Non-pigmented ciliary epithelial cell (primary cell): ENCODE data around the gene FKRP.

Source experiments
- DNase-seq: peaks from one replicate; pipeline ENCODE4 v3.0.0-alpha.2; 2010; ENCODE audit warnings: low read depth

The FKRP gene

DNA sequence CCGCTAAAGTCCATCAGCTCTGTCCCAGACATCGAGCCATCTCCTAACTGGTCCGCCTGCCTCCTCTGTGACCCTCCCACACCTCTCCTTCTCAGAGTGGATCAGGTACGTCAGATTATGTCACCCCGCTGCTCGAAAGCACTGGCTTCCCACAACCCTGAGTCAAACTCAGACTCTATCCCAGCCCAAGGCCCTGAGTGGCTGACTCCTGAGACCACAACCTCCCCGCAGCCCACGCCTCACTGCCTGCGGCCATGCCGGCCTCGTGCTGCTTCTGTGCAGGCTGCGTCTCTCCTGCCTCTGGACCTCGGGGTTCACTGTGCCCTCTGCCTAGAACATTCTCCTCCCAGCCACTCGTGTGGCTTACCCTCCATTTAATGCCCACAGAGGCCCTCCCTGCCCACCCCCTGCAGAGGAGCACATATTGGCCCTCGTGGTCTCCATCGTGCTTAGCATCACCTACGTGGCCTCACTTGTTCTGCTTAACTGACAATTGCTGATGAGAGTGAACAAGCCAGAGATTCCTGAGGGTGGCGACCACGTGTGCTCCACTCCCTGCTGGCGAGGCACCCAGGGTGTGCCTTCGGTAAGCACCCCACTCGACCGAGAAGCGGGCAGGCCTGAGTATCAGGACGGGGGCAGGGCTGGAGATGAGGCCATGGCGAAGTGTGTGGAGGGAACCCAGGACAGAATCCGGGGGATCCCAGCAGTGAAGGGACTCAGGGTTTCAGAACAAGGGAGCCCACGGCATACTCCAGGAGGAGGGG is 13.5 kb upstream of the FKRP start:
- no peak for DNase-seq

GRCh38 chr19:46732966-46733689 is 12.7 kb upstream of the FKRP start:
- DNase-seq = no peak

- no peak for DNase-seq
Measured at GRCh38 chr19:46733690-46734292, 12.1 kb upstream of the FKRP start.

DNA sequence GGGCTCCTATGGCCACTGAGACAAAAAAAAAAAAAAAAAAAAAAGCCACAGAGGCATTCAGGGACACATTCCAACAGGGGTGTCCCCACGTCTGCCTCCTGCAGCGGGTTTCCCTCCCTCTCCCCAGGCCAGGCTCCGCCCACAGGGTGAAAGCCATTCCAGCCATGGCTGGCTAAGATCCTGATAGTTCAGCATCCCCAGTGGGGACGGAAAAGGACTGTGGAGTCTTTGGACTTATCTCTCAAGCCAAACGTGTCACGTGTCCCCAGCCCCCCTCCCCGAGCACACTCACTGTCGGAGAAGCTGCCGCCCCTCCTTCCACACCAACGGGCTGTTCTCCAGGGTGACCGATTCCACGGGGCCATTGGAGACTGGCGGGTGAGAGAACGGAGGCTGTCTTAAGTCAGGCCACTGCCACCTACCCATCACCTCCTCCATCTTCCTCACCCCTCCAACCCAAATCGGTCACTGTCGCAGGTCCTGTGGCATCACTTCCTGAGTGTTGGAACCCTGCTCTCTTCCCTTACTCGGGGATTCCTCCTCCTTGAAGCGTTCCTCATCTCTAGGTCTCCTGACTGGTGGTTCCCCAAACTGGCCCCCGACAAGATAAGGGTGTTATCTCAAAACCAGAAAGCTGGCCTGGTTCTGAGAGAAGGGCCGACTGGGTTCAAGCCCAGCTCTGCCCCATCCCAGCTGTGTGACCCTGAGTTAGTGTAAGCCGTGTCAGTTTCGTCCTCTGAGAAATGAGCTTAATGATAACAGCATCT is 9.1 kb upstream of the FKRP start:
- DNase-seq = no peak

DNA sequence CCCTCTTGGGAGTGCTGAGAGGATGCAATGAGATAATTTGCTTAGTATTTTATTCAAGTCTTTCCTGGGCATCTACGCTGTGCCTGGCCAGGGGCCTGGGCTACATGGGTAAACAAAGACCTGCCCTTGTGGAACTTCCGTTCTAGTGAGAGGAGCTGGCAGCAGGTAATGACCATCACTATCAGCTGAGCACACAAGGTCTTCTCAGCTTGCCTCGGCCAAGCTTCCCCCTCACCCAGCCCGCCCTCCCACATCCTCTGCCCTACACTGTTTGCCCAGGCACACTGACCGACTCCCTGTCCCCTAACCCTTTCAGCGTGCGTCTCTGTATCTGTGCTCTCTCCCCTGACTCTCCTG is 8.6 kb upstream of the FKRP start:
- DNase-seq = no peak

- DNase-seq = no peak
Measured at GRCh38 chr19:46737761-46738171, 8.1 kb upstream of the FKRP start.

- DNase-seq = no peak
Measured at GRCh38 chr19:46739290-46739771, 6.5 kb upstream of the FKRP start.

- no peak for DNase-seq
Measured at GRCh38 chr19:46741447-46741846, 4.4 kb upstream of the FKRP start.

DNA sequence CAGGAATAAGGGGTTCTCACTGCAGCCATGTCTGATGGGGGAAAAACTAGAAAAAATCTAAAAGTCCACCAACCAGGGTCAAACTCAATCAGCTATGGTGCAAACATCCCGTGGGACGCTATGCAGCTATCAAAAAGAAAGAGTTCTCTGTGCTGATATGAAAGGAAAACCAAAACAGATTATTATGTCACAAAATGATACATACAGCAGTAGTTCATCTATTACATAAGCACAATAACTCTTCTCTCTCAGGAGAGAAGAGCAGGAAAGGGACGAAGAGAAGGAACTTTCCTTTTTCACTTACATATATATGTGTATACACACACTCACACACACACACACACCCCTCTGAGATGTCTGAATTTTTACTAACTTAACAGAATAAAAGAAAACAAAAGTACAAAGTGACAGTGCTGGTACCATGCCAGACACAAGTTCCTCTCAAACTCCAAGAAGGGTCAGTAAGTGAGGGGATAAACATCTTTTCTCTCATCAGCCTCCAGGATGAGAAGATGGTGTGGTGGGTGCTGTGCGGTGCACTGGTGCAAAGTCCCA is 2.9 kb upstream of the FKRP start:
- DNase-seq = no peak

- no peak for DNase-seq
Measured at GRCh38 chr19:46744005-46744691, 1.7 kb upstream of the FKRP start.

GRCh38 chr19:46745030-46745429 is 827 bp upstream of the FKRP start:
- no peak for DNase-seq

GRCh38 chr19:46746281-46747057 is 612 bp downstream of the FKRP start, which contains the start of gene STRN4:
Gene STRN4, minus strand, starts transcription at chr19:46746450. Its CDS starts 20 bp downstream, at chr19:46746430.
- DNase-seq = no peak

DNA sequence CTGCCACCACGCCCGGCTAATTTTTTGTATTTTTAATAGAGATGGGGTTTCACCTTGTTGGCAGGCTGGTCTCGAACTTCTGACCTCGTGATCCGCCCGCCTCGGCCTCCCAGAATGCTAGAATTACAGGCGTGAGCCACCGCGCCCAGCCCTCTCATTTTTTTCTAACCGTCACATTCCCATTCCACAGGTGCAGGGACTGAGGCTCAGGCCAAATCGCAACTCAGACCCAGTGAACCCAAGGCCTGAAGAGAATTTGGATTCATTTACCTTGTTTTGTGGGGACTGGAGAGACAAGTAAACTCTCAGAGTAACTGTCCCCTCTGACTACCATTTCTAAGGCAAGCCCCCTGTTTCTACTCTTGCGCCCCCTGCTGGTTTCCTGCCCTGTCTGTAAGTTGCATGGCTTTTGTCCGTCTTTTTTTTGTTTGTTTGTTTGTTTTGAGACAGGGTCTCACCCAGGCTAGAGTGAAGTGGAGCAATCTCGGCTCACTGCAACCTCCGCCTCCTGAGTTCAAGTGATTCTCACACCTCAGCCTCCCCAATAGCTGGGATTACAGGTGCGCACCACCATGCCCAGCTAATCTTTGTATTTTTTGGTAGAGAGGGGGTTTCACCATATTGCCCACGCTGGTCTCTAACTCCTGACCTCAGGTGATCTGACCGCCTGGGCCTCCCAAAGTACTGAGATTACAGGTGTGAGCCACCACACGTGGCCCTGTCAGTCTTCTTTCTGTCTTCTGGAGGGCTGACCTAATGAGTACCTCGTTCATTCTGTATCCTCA is 2.7 kb downstream of the FKRP start:
- DNase-seq = no peak

DNA sequence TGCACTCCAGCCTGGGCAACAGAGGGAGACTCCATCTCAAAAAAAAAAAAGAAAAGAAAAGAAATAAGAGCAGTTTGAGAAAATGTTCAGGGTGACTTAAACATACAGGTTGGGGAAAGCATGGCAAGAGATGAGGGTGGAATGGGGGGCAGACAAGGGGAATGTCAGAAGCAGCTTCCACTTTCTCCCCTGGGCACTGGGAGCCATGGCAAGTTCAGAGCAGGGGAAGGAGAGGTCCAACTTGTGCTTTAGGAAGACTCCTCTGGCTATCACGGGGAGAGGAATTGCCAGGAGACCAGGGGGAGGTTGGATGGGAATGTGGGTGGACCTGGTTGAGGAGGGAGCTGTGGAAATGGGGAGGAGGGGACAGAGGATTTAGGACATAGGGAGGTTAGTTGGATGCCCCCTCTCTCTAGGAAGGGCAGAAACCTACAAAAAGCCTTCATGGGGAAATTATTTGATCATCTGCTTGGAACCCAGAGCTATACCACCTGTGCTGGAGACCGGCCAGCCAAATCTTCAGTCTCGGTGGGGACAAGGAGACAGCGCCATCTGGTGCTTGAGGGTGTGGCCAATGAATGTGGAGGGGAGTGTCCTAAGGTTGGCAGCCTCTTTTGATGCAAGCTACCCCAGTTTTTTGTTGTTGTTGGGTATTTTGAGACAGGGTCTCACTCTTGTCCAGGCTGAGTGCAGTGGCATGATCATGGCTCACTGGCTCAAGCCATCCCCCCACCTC is 7.7 kb downstream of the FKRP start:
- no peak for DNase-seq

GRCh38 chr19:46755077-46755852 is 9.4 kb downstream of the FKRP start:
- DNase-seq = no peak

- DNase-seq = no peak
Measured at GRCh38 chr19:46755853-46756543, 10.1 kb downstream of the FKRP start.

GRCh38 chr19:46756544-46756888 is 10.7 kb downstream of the FKRP start:
- DNase-seq = no peak

- DNase-seq = no peak
Measured at GRCh38 chr19:46759206-46759605, 13.3 kb downstream of the FKRP start.
